GM12878 (cell line): ENCODE measurements around the gene C15orf40. TPM values are rescaled to one million over a fixed set of nuclear protein-coding genes. Genes with fewer than 3 reads are reported as not detected.

ENCODE experiments used
- CBFB ChIP-seq: IDR thresholded peaks from 2 replicates; pipeline ENCODE4 v1.6.1; 2016; ENCODE audit warnings: antibody characterized with exemption, low read depth
- CBX5 ChIP-seq: sonication (generic); IDR thresholded peaks from 2 replicates; pipeline ENCODE4 v1.6.1; 2016; ENCODE audit warnings: low read depth, moderate library complexity, mild to moderate bottlenecking, inconsistent platforms
- CHD4 ChIP-seq: fragments of 200-600 bp; sonication (generic); IDR thresholded peaks from 2 replicates; pipeline ENCODE4 v1.6.1; 2016; ENCODE audit warnings: mild to moderate bottlenecking
- E2F8 ChIP-seq: fragments of 450-650 bp; IDR thresholded peaks from 2 replicates; pipeline ENCODE4 v1.6.1; 2018; ENCODE audit warnings: mild to moderate bottlenecking, low read depth, moderate library complexity; ENCODE audit not compliant: partially characterized antibody
- ETV6 ChIP-seq, 2 experiments: fragments of 450-650 bp in 1 of 2; IDR thresholded peaks in 1 of 2; conservative IDR thresholded peaks in 1 of 2; 2 replicates each; pipeline ENCODE4 v1.6.1; 2014; ENCODE audit warnings: antibody characterized with exemption in 1 of 2, borderline replicate concordance in 1 of 2, low read depth in 1 of 2, mild to moderate bottlenecking in 1 of 2, moderate library complexity in 1 of 2
- HDAC2 ChIP-seq: fragments of 200-600 bp; sonication (generic); IDR thresholded peaks from 2 replicates; pipeline ENCODE4 v1.6.1; 2017
- HDGF ChIP-seq: fragments of 450-650 bp; IDR thresholded peaks from 2 replicates; pipeline ENCODE4 v1.6.1; 2016; ENCODE audit warnings: antibody characterized with exemption
- IRF3 ChIP-seq: fragments of 450-650 bp; IDR thresholded peaks from 2 replicates; pipeline ENCODE4 v1.6.1; 2014; ENCODE audit warnings: mild to moderate bottlenecking
- IRF5 ChIP-seq: fragments of 450-650 bp; IDR thresholded peaks from 2 replicates; pipeline ENCODE4 v1.6.1; 2017; ENCODE audit warnings: borderline replicate concordance
- JUNB ChIP-seq: IDR thresholded peaks from 2 replicates; pipeline ENCODE4 v1.6.1; 2016; ENCODE audit warnings: antibody characterized with exemption, mild to moderate bottlenecking
- KAT2A ChIP-seq: conservative IDR thresholded peaks from 2 replicates; pipeline ENCODE4 v1.6.1; 2011; ENCODE audit warnings: low read depth, low read length; ENCODE audit not compliant: control insufficient read depth
- MEF2A ChIP-seq: IDR thresholded peaks from 2 replicates; pipeline ENCODE4 v1.6.1; 2011; ENCODE audit warnings: low read depth, mild to moderate bottlenecking, low read length, moderate library complexity; ENCODE audit not compliant: insufficient read depth
- NRF1 ChIP-seq: conservative IDR thresholded peaks from 2 replicates; pipeline ENCODE4 v1.6.1; 2011; ENCODE audit warnings: mild to moderate bottlenecking, low read depth, low read length, improper control_type of control experiment
- PBX3 ChIP-seq: IDR thresholded peaks from 2 replicates; pipeline ENCODE4 v1.6.1; 2011; ENCODE audit warnings: mild to moderate bottlenecking, low read depth, low read length, moderate library complexity; ENCODE audit not compliant: insufficient replicate concordance
- SIX5 ChIP-seq: IDR thresholded peaks from 2 replicates; pipeline ENCODE4 v1.6.1; 2011; ENCODE audit warnings: mild to moderate bottlenecking, low read depth, low read length, moderate library complexity; ENCODE audit not compliant: severe bottlenecking
- SMAD1 ChIP-seq: fragments of 450-650 bp; IDR thresholded peaks from 2 replicates; pipeline ENCODE4 v1.6.1; 2018; ENCODE audit warnings: mild to moderate bottlenecking, low read depth; ENCODE audit not compliant: partially characterized antibody
- SMAD5 ChIP-seq: IDR thresholded peaks from 2 replicates; pipeline ENCODE4 v1.6.1; 2016; ENCODE audit warnings: antibody characterized with exemption, low read depth
- SMARCA5 ChIP-seq: fragments of 450-650 bp; IDR thresholded peaks from 2 replicates; pipeline ENCODE4 v1.6.1; 2017; ENCODE audit warnings: mild to moderate bottlenecking
- SPI1 ChIP-seq: IDR thresholded peaks from 2 replicates; pipeline ENCODE4 v1.6.1; 2011; ENCODE audit warnings: low read depth, mild to moderate bottlenecking, low read length, moderate library complexity, borderline replicate concordance; ENCODE audit not compliant: insufficient read depth
- TARDBP ChIP-seq: IDR thresholded peaks from 2 replicates; pipeline ENCODE4 v1.6.1; 2016; ENCODE audit warnings: borderline replicate concordance
- ZBED1 ChIP-seq: IDR thresholded peaks from 2 replicates; pipeline ENCODE4 v1.6.1; 2016; ENCODE audit warnings: borderline replicate concordance
- polyA plus RNA-seq, 11 experiments: library from polyadenylated mRNA; depleted of rRNA in 4 of 11; unstranded in 6 of 11; stranded (reverse) in 5 of 11; fragments of >200 nt; fragmentation: Nextera tagmentation in 4 of 11; fragmentation: Illumina TruSeq in 1 of 11; extraction: Ambion mirVana in 4 of 11; extraction: Trizol in 1 of 11; gene quantifications; 1 replicate in 1 of 11; 2 replicates in 10 of 11; pipeline versions ENCODE4 v1.2.1 to v1.2.3, GENCODE V29; 2011 to 2016; ENCODE audit warnings: inconsistent platforms in 2 of 11, missing spikeins in 2 of 11, low read depth in 1 of 11
- total RNA-seq, 4 experiments: library from RNA; depleted of rRNA in 3 of 4; stranded (reverse); fragments of >200 nt in 3 of 4; fragmentation: Illumina TruSeq in 1 of 4; extraction: Trizol in 1 of 4; gene quantifications; 2 replicates each; pipeline versions ENCODE4 v1.2.1 to v1.2.3, GENCODE V29; 2013 to 2021
- TF ChIP-seq, protein P1 (sequence below): IDR thresholded peaks from 2 replicates; pipeline ENCODE4 v1.6.1; 2012; ENCODE audit warnings: low read depth, low read length, improper control_type of control experiment

Gene C15orf40
- total and polyA plus RNA-seq, 10 of the 15 experiments (the other 5 are each of a cell fraction or from before 2014, with no cell fraction given): 21.3 to 70.0 (median 31.8) TPM

- no peak for TF ChIP-seq PBX3
- TF ChIP-seq SMARCA5: peak; percentile 58; the same call in 1 of the 2 replicates
- TF ChIP-seq IRF5: no peak
- no peak for TF ChIP-seq ZBED1
- no peak; the same call in 1 of the 2 replicates for TF ChIP-seq SPI1
- no peak for TF ChIP-seq JUNB
- TF ChIP-seq TARDBP: no peak
- no peak for TF ChIP-seq KAT2A
- TF ChIP-seq HDGF: no peak
- peak; percentile 76 for TF ChIP-seq CBFB
- TF ChIP-seq CHD4: no peak
- no peak for TF ChIP-seq CBX5
- TF ChIP-seq IRF3: no peak
- TF ChIP-seq SMAD5: peak; percentile 84
- TF ChIP-seq E2F8: no peak
- TF ChIP-seq SMAD1: no peak
- peak; percentile 56 for TF ChIP-seq SIX5
- TF ChIP-seq, protein P1, sequence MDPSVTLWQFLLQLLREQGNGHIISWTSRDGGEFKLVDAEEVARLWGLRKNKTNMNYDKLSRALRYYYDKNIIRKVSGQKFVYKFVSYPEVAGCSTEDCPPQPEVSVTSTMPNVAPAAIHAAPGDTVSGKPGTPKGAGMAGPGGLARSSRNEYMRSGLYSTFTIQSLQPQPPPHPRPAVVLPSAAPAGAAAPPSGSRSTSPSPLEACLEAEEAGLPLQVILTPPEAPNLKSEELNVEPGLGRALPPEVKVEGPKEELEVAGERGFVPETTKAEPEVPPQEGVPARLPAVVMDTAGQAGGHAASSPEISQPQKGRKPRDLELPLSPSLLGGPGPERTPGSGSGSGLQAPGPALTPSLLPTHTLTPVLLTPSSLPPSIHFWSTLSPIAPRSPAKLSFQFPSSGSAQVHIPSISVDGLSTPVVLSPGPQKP: peak; percentile 85
- peak; percentile 90 for TF ChIP-seq NRF1
- no peak for TF ChIP-seq HDAC2
- TF ChIP-seq ETV6 (conservative IDR thresholded peaks at IDR 0.05 in 1 of 2, IDR thresholded peaks at IDR 0.05 in 1 of 2; ENCODE audit: borderline replicate concordance in 1 of 2, low read depth in 1 of 2): no peak
- TF ChIP-seq MEF2A: no peak
Measured at GRCh38 chr15:83011271-83012075, at the start of gene C15orf40 (continued).
